Esophagus mucosa (tissue), 1 donor: ENCODE results near the gene ADD1. TPM values are rescaled to one million over a fixed set of nuclear protein-coding genes. Genes with fewer than 3 reads are reported as not detected.
A peak's percentile ranks its signal among the peaks of the same experiment; 100 is the strongest.

Experiments used
- ATAC-seq: fragments of 200-7000 bp; cut with Tn5 transposase; one replicate; pipeline ENCODE4 v1.9.1; 2020
- total RNA-seq: library from RNA; stranded (reverse); gene quantifications from one replicate; pipeline ENCODE4 v1.2.4, GENCODE V29; 2023
- donor health status: DM: yes; HTN: yes; CAD: no.

The ADD1 gene
- total RNA-seq, 1 donor from 2014 or later, result 133 TPM

- ATAC-seq, result no peak
Observed at GRCh38 chr4:2835978-2836377, 7.7 kb upstream of the ADD1 start.

GRCh38 chr4:2836391-2836859 is 7.2 kb upstream of the ADD1 start:
- ATAC-seq, result no peak

- no peak for ATAC-seq
Observed at GRCh38 chr4:2837110-2837903, 6.3 kb upstream of the ADD1 start.

- peak; percentile 43 for ATAC-seq
Observed at GRCh38 chr4:2837904-2838496, 5.6 kb upstream of the ADD1 start.

- no peak for ATAC-seq
Observed at GRCh38 chr4:2839060-2839459, 4.6 kb upstream of the ADD1 start.

GRCh38 chr4:2842687-2843262 is 869 bp upstream of the ADD1 start:
- ATAC-seq, result no peak

GRCh38 chr4:2843941-2844584 is 419 bp downstream of the ADD1 start:
- peak; percentile 4 for ATAC-seq

GRCh38 chr4:2846172-2846571 is 2.5 kb downstream of the ADD1 start:
- no peak for ATAC-seq

GRCh38 chr4:2847302-2847871 is 3.7 kb downstream of the ADD1 start:
- ATAC-seq, result no peak

GRCh38 chr4:2848449-2848848 is 4.8 kb downstream of the ADD1 start:
- no peak for ATAC-seq

GRCh38 chr4:2849267-2850152 is 5.9 kb downstream of the ADD1 start:
- ATAC-seq, result no peak

- no peak for ATAC-seq
Observed at GRCh38 chr4:2850966-2851798, 7.5 kb downstream of the ADD1 start.

GRCh38 chr4:2852481-2852921 is 8.9 kb downstream of the ADD1 start:
- peak; percentile 60 for ATAC-seq

- ATAC-seq, result no peak
Observed at GRCh38 chr4:2855584-2855983, 11.9 kb downstream of the ADD1 start.

GRCh38 chr4:2856266-2856665 is 12.6 kb downstream of the ADD1 start:
- ATAC-seq, result no peak

- no peak for ATAC-seq
Observed at GRCh38 chr4:2857349-2857927, 13.8 kb downstream of the ADD1 start.

GRCh38 chr4:2858451-2859217 is 15.0 kb downstream of the ADD1 start:
- ATAC-seq, result no peak

GRCh38 chr4:2859514-2859913 is 15.9 kb downstream of the ADD1 start:
- ATAC-seq, result no peak
